CD4-positive, alpha-beta T cell treated with Interleukin-17A for 4 hours (primary cell): Measurements from ENCODE around the gene USO1.

Experiments
- DNase-seq: peaks from one replicate; pipeline ENCODE4 v3.0.0-alpha.2; 2020; ENCODE audit warnings: mixed read lengths

Gene USO1

GRCh38 chr4:75844151-75844662, 119.8 kb downstream of the USO1 start:
- DNase-seq = no peak

DNA sequence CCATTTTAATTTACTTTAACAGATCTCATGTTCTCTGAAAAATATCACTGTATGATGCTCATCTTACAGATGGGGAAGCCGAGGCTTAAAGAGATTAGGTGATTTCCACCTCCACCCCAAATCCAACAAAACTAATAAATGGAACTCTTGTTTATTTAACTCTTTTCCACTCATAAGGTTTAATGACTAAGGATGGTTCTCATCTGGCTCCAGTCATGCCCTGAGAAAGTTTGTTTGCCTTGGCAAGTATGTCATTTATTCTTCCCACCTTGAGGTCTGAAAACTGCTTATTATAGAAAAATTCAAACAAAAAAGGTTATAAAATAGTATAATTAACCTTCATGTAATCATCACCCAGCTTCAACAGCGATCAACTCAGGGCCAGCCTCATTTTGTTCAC, 121.6 kb downstream of the USO1 start:
- no peak for DNase-seq

GRCh38 chr4:75848171-75848760, 123.9 kb downstream of the USO1 start:
- DNase-seq = peak; percentile 26

- DNase-seq = no peak
Observed at GRCh38 chr4:75848891-75849290, 124.5 kb downstream of the USO1 start.

DNA sequence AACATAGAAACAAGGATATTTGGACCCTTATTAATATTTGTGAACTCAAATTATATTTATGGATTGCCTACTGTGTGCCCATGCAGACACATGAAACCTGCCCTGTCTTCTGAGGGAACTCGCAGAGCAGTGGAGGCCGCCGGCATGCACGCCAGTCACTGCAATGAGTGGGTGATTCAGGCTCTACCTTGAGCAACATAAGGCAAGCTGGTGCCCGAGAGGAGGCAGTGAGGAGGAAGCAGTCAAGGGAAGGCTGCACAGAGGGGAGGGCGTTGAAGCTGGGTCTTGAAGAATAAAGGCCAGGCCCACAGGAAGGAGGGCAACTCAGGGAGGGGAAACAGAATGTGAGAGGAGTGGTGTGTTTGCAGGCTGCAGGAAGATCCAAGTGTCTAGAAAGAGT, 125.1 kb downstream of the USO1 start:
- no peak for DNase-seq

GRCh38 chr4:75858721-75859120, 134.3 kb downstream of the USO1 start:
- no peak for DNase-seq

DNA sequence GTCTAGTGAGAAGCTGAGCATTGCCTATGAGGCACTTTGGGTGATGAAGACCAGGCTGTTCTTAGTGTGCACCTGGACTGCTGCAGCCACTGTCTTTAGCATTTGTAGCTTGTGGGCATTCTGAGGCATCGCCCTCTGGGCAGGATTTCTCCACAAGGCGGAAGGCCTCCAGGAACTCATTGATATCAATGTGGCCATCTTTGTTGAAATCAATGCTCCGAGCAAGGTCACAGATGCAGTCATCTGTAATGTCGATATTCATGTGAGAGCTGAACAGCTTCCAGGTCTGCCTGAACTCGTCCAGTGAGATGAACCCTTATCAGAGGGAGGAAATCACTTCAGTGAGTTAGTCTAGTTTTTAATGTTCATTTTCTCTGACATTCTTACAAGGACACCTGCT, 136.2 kb downstream of the USO1 start:
- DNase-seq = no peak
